SK-N-SH (cell line): Measurements from ENCODE around the gene TCTN2. TPM values are rescaled to one million over a fixed set of nuclear protein-coding genes. Genes with fewer than 3 reads are reported as not detected.

Experiments
- CTCF ChIA-PET: fragments of 300-600, 350-600 bp; formaldehyde crosslinking; extraction: SDS; loops from one replicate; lab custom pipeline; 2021; lab: Yijun Ruan, JAX
- POLR2A ChIA-PET: fragments of 350-600 bp; sonication (Branson Sonifier 250); formaldehyde crosslinking; extraction: SDS; loops from one replicate; lab custom pipeline; 2020; ENCODE audit warnings: antibody characterized with exemption, inconsistent platforms; lab: Yijun Ruan, JAX
- DNase-seq: peaks from one replicate; pipeline ENCODE4 v3.0.0; 2012
- H2AFZ ChIP-seq: fragments of 200-600 bp; sonication (generic); 2 replicates; pipeline ENCODE4 v1.8.1; 2016; ENCODE audit warnings: antibody characterized with exemption, mild to moderate bottlenecking, low read depth
- H3F3A ChIP-seq: fragments of 200-600 bp; sonication (generic); replicated peaks from 2 replicates; pipeline ENCODE3; 2016; ENCODE audit warnings: antibody characterized with exemption, mild to moderate bottlenecking; ENCODE audit not compliant: insufficient read depth
- H3K27ac ChIP-seq, 2 experiments: fragments of 200-500 bp in 1 of 2; fragments of 200-600 bp in 1 of 2; sonication (Bioruptor generic) in 1 of 2; sonication (generic), shearing (Covaris generic) in 1 of 2; 2 replicates each; pipeline versions ENCODE4 v1.5.1 to v1.6.1; 2014 to 2016; ENCODE audit warnings: low read depth in 2 of 2, inconsistent platforms in 1 of 2, low read length in 1 of 2, mild to moderate bottlenecking in 1 of 2, mixed read lengths in 1 of 2
- H3K27me3 ChIP-seq: fragments of 200-600 bp; sonication (generic), shearing (Covaris generic); 2 replicates; pipeline ENCODE4 v1.6.1; 2016; ENCODE audit warnings: mixed run types; ENCODE audit not compliant: insufficient read depth
- H3K36me3 ChIP-seq, 2 experiments: fragments of 200-500 bp in 1 of 2; fragments of 200-600 bp in 1 of 2; sonication (Bioruptor generic) in 1 of 2; sonication (generic) in 1 of 2; replicated peaks in 1 of 2; 2 replicates each; pipeline versions ENCODE3 to v1.5.1; 2014 to 2016; ENCODE audit warnings: low read length in 1 of 2, mild to moderate bottlenecking in 1 of 2; ENCODE audit not compliant: insufficient read depth in 2 of 2, control insufficient read depth in 1 of 2
- H3K4me1 ChIP-seq, 2 experiments: fragments of 200-500 bp in 1 of 2; fragments of 200-600 bp in 1 of 2; sonication (Bioruptor generic) in 1 of 2; sonication (generic), shearing (Covaris generic) in 1 of 2; 2 replicates each; pipeline versions ENCODE4 v1.5.1 to v1.6.1; 2014 to 2016; ENCODE audit warnings: low read depth in 1 of 2, low read length in 1 of 2, mixed run types in 1 of 2; ENCODE audit not compliant: insufficient read depth in 2 of 2, control insufficient read depth in 1 of 2
- H3K4me2 ChIP-seq: fragments of 200-600 bp; sonication (generic), shearing (Covaris generic); 2 replicates; pipeline ENCODE4 v1.6.1; 2017; ENCODE audit warnings: mixed run types
- H3K4me3 ChIP-seq, 2 experiments: fragments of 200-500 bp in 1 of 2; fragments of 200-600 bp in 1 of 2; sonication (Bioruptor generic) in 1 of 2; sonication (generic), shearing (Covaris generic) in 1 of 2; 2 replicates each; pipeline versions ENCODE4 v1.5.1 to v1.8.1; 2014 to 2016; ENCODE audit warnings: low read depth in 2 of 2, inconsistent platforms in 1 of 2, low read length in 1 of 2, mild to moderate bottlenecking in 1 of 2, mixed read lengths in 1 of 2, moderate library complexity in 1 of 2
- H3K79me2 ChIP-seq: fragments of 200-600 bp; sonication (generic); 2 replicates; pipeline ENCODE4 v1.8.1; 2017; ENCODE audit warnings: mild to moderate bottlenecking; ENCODE audit not compliant: insufficient read depth
- H3K9ac ChIP-seq: fragments of 200-600 bp; sonication (generic); 2 replicates; pipeline ENCODE4 v1.6.1; 2017; ENCODE audit warnings: mixed run types
- H3K9me2 ChIP-seq: fragments of 200-600 bp; sonication (generic); 2 replicates; pipeline ENCODE4 v1.6.1; 2017; ENCODE audit warnings: mixed run types
- H3K9me3 ChIP-seq: fragments of 200-600 bp; sonication (generic); 2 replicates; pipeline ENCODE4 v1.6.1; 2017; ENCODE audit warnings: mixed run types, mild to moderate bottlenecking, moderate library complexity
- H4K20me1 ChIP-seq: fragments of 200-600 bp; sonication (generic); 2 replicates; pipeline ENCODE4 v1.6.1; 2017; ENCODE audit warnings: mild to moderate bottlenecking, mixed run types; ENCODE audit not compliant: insufficient read depth
- ELF1 ChIP-seq: IDR thresholded peaks from 2 replicates; pipeline ENCODE4 v1.4.0; 2012
- EP300 ChIP-seq, 2 experiments: IDR thresholded peaks; 2 replicates each; pipeline versions ENCODE4 v1.4.0 to v1.6.1; 2012; ENCODE audit warnings: borderline replicate concordance in 1 of 2, low read depth in 1 of 2, low read length in 1 of 2
- EZH2phosphoT487 ChIP-seq: fragments of 200-600 bp; sonication (generic); IDR thresholded peaks from 2 replicates; pipeline ENCODE4 v1.6.1; 2017; ENCODE audit warnings: low read depth, mixed run types, mild to moderate bottlenecking, antibody characterized with exemption, moderate library complexity, borderline replicate concordance
- FOSL2 ChIP-seq: IDR thresholded peaks from 2 replicates; pipeline ENCODE4 v1.4.0; 2012; ENCODE audit warnings: low read depth, mild to moderate bottlenecking, moderate library complexity, borderline replicate concordance
- IRF3 ChIP-seq: fragments of 150-350 bp; IDR thresholded peaks from 2 replicates; pipeline ENCODE4 v1.6.1; 2016; ENCODE audit warnings: mild to moderate bottlenecking, low read depth, low read length
- MAX ChIP-seq: IDR thresholded peaks from 2 replicates; pipeline ENCODE4 v1.4.0; 2012; ENCODE audit warnings: low read depth
- MEF2A ChIP-seq: IDR thresholded peaks from 2 replicates; pipeline ENCODE4 v1.4.0; 2012; ENCODE audit warnings: low read depth, borderline replicate concordance
- POLR2AphosphoS5 ChIP-seq: IDR thresholded peaks from 2 replicates; pipeline ENCODE4 v1.6.1; 2012; ENCODE audit warnings: low read depth, low read length
- RCOR1 ChIP-seq: fragments of 150-350 bp; IDR thresholded peaks from 2 replicates; pipeline ENCODE4 v1.6.1; 2017; ENCODE audit warnings: antibody characterized with exemption, low read length
- REST ChIP-seq: IDR thresholded peaks from 2 replicates; pipeline ENCODE4 v1.6.1; 2012; ENCODE audit warnings: mild to moderate bottlenecking, low read depth, low read length, moderate library complexity
- RXRA ChIP-seq: IDR thresholded peaks from 2 replicates; pipeline ENCODE4 v1.4.0; 2012; ENCODE audit warnings: low read depth, mild to moderate bottlenecking, borderline replicate concordance
- TAF1 ChIP-seq: IDR thresholded peaks from 2 replicates; pipeline ENCODE4 v1.6.1; 2012; ENCODE audit warnings: low read depth, mild to moderate bottlenecking, low read length, moderate library complexity, borderline replicate concordance
- USF1 ChIP-seq: IDR thresholded peaks from 2 replicates; pipeline ENCODE4 v1.4.0; 2012; ENCODE audit warnings: low read depth, borderline replicate concordance
- ZBTB33 ChIP-seq: IDR thresholded peaks from 2 replicates; pipeline ENCODE4 v1.4.0; 2012; ENCODE audit warnings: low read depth, borderline replicate concordance
- WGBS: methylation state at CpG from one replicate; pipeline ENCODE4 v1.1.6; 2017; ENCODE audit warnings: low lambda C conversion rate; 5-methylcytosine and 5-hydroxymethylcytosine counted together
- polyA plus RNA-seq, 3 experiments: library from polyadenylated mRNA; depleted of rRNA; stranded (reverse); fragments of >200 nt; gene quantifications; 2 replicates each; pipeline ENCODE4 v1.2.3, GENCODE V29; 2012

TCTN2 gene
- polyA plus RNA-seq, 1 of the 3 experiments (the other 2 are of a cell fraction) = 9.1 TPM

GRCh38 chr12:123720141-123720814 lies 49.4 kb downstream of the TCTN2 start:
- ChIA-PET CTCF (no interaction called here), POLR2A (no interaction called here)
- H3K4me1 ChIP-seq = peaks cover 0 to 7% of the 10 kb centered on the region in 2 experiments; a peak in 1 of 4 replicates
- H3K27ac ChIP-seq = no peak overlapping the region
- H3K36me3 ChIP-seq = peaks cover 13 to 17% of the 10 kb centered on the region in 2 experiments
- no peak for TF ChIP-seq POLR2AphosphoS5
- no peak for TF ChIP-seq ELF1
- TF ChIP-seq EZH2phosphoT487 = no peak
- no peak for TF ChIP-seq RCOR1
- no peak for TF ChIP-seq EP300 (IDR thresholded peaks at IDR 0.05; ENCODE audit: borderline replicate concordance in 1 of 2, low read depth in 1 of 2, low read length in 1 of 2)
- TF ChIP-seq MAX = no peak
- no peak for TF ChIP-seq REST
- no peak overlapping the region for H2AFZ ChIP-seq
- no peak for DNase-seq
- no peaks in the 10 kb centered on the region for H3K27me3 ChIP-seq
- H3K9ac ChIP-seq = no peak overlapping the region
- 97% methylated on average over 5 of the region's 5 CpGs for WGBS
- no peak overlapping the region for H3K4me3 ChIP-seq
- no peaks in the 10 kb centered on the region for H3K9me2 ChIP-seq
- H3K4me2 ChIP-seq = no peak overlapping the region
- H3K79me2 ChIP-seq = peaks cover 22% of the 10 kb centered on the region
- H4K20me1 ChIP-seq = no peaks in the 10 kb centered on the region
- no peaks in the 10 kb centered on the region for H3F3A ChIP-seq
- no peaks in the 10 kb centered on the region for H3K9me3 ChIP-seq

GRCh38 chr12:123721245-123721644 lies 50.3 kb downstream of the TCTN2 start:
- ChIA-PET CTCF (interaction anchor here (0.7 to 0.9 kb wide), 2 partner anchors 58 to 232 kb away, joined by 3 to 4 read pairs; no protein-coding TSS in a partner anchor), POLR2A (no interaction called here)
- H4K20me1 ChIP-seq = no peaks in the 10 kb centered on the region
- no peak overlapping the region for H2AFZ ChIP-seq
- peaks cover 12% of the 10 kb centered on the region for H3K79me2 ChIP-seq
- peaks cover 21 to 27% of the 10 kb centered on the region in 2 experiments for H3K36me3 ChIP-seq
- no peaks in the 10 kb centered on the region for H3F3A ChIP-seq
- WGBS = 100% methylated on average over 1 of the region's 2 CpGs
- H3K4me1 ChIP-seq = peaks cover 0 to 7% of the 10 kb centered on the region in 2 experiments; a peak in 1 of 4 replicates
- DNase-seq = no peak
- no peaks in the 10 kb centered on the region for H3K9me3 ChIP-seq
- H3K9me2 ChIP-seq = no peaks in the 10 kb centered on the region
- H3K27me3 ChIP-seq = no peaks in the 10 kb centered on the region
- H3K27ac ChIP-seq = no peak overlapping the region
- H3K4me2 ChIP-seq = no peak overlapping the region
- no peak overlapping the region for H3K9ac ChIP-seq
- H3K4me3 ChIP-seq = no peak overlapping the region
- no peak for TF ChIP-seq IRF3
- no peak for TF ChIP-seq MEF2A
- TF ChIP-seq TAF1 = no peak
- TF ChIP-seq ZBTB33 = no peak
- no peak for TF ChIP-seq MAX
- TF ChIP-seq FOSL2 = no peak
- TF ChIP-seq RXRA = no peak
- TF ChIP-seq USF1 = no peak
